ENCODE results near the gene TRIM28. TPM values are rescaled to one million over a fixed set of nuclear protein-coding genes. Genes with fewer than 3 reads are reported as not detected.
"Not testable (repeated sequence)": the region's sequence is repeated elsewhere in the genome, so short reads cannot be mapped to it uniquely, and the experiment has no call there.

Gene TRIM28
- polyA plus RNA-seq, 1 donor from 2014 or later = 256 TPM

- Histone ChIP-seq H3K4me3 (ENCODE audit: low read length) (peak overlapping the region; percentile 68), H2AFZ (ENCODE audit: low read depth, low read length) (no peak overlapping the region)
These were observed 43.6 kb upstream of the TRIM28 start for GRCh38 chr19:58500242-58500641.

GRCh38 chr19:58507602-58508223 is 36.2 kb upstream of the TRIM28 start:
- H3K4me2 ChIP-seq (ENCODE audit: low read length); H3K9me2 ChIP-seq (ENCODE audit: insufficient read depth, low read length); H3K27ac ChIP-seq (ENCODE audit: low read length); H4K20me1 ChIP-seq (ENCODE audit: insufficient read depth); H3K9ac ChIP-seq (ENCODE audit: low read length); H3K27me3 ChIP-seq (ENCODE audit: insufficient read depth, low read depth, low read length); H3F3A ChIP-seq (ENCODE audit: insufficient read depth, low read length, poor library complexity, severe bottlenecking); H3K4me3 ChIP-seq (ENCODE audit: low read length); H3K9me3 ChIP-seq (ENCODE audit: low read length); H2AFZ ChIP-seq (ENCODE audit: low read depth, low read length); H3K36me3 ChIP-seq (ENCODE audit: insufficient read depth, low read length); H3K79me2 ChIP-seq (replicated peaks; ENCODE audit: insufficient read depth, low read length): not testable (repeated sequence)

More at GRCh38 chr19:58500242-58500641, 43.6 kb upstream of the TRIM28 start:
- TF ChIP-seq RAD21 (conservative IDR thresholded peaks at IDR 0.05) = no peak
- TF ChIP-seq TAF1 (IDR thresholded peaks at IDR 0.05; ENCODE audit: low read depth) = no peak
- TF ChIP-seq POLR2AphosphoS5 (IDR thresholded peaks at IDR 0.05) = no peak
- TF ChIP-seq SMC3 (conservative IDR thresholded peaks at IDR 0.05; ENCODE audit: poor library complexity) = no peak
- TF ChIP-seq, protein P1, sequence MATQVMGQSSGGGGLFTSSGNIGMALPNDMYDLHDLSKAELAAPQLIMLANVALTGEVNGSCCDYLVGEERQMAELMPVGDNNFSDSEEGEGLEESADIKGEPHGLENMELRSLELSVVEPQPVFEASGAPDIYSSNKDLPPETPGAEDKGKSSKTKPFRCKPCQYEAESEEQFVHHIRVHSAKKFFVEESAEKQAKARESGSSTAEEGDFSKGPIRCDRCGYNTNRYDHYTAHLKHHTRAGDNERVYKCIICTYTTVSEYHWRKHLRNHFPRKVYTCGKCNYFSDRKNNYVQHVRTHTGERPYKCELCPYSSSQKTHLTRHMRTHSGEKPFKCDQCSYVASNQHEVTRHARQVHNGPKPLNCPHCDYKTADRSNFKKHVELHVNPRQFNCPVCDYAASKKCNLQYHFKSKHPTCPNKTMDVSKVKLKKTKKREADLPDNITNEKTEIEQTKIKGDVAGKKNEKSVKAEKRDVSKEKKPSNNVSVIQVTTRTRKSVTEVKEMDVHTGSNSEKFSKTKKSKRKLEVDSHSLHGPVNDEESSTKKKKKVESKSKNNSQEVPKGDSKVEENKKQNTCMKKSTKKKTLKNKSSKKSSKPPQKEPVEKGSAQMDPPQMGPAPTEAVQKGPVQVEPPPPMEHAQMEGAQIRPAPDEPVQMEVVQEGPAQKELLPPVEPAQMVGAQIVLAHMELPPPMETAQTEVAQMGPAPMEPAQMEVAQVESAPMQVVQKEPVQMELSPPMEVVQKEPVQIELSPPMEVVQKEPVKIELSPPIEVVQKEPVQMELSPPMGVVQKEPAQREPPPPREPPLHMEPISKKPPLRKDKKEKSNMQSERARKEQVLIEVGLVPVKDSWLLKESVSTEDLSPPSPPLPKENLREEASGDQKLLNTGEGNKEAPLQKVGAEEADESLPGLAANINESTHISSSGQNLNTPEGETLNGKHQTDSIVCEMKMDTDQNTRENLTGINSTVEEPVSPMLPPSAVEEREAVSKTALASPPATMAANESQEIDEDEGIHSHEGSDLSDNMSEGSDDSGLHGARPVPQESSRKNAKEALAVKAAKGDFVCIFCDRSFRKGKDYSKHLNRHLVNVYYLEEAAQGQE (IDR thresholded peaks at IDR 0.05; ENCODE audit: borderline replicate concordance) = no peak
- TF ChIP-seq EP300 (conservative IDR thresholded peaks at IDR 0.05; ENCODE audit: poor library complexity, severe bottlenecking) = no peak
- TF ChIP-seq, protein P2, sequence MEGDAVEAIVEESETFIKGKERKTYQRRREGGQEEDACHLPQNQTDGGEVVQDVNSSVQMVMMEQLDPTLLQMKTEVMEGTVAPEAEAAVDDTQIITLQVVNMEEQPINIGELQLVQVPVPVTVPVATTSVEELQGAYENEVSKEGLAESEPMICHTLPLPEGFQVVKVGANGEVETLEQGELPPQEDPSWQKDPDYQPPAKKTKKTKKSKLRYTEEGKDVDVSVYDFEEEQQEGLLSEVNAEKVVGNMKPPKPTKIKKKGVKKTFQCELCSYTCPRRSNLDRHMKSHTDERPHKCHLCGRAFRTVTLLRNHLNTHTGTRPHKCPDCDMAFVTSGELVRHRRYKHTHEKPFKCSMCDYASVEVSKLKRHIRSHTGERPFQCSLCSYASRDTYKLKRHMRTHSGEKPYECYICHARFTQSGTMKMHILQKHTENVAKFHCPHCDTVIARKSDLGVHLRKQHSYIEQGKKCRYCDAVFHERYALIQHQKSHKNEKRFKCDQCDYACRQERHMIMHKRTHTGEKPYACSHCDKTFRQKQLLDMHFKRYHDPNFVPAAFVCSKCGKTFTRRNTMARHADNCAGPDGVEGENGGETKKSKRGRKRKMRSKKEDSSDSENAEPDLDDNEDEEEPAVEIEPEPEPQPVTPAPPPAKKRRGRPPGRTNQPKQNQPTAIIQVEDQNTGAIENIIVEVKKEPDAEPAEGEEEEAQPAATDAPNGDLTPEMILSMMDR (IDR thresholded peaks at IDR 0.05; ENCODE audit: poor library complexity, severe bottlenecking) = no peak
- TF ChIP-seq EZH2 (IDR thresholded peaks at IDR 0.05; ENCODE audit: borderline replicate concordance, insufficient read depth, low read length, poor library complexity, severe bottlenecking) = no peak
- no peak for TF ChIP-seq MXI1 (conservative IDR thresholded peaks at IDR 0.05; ENCODE audit: poor library complexity, severe bottlenecking)
- Histone ChIP-seq H3K9me3 (ENCODE audit: low read length) (no peaks in the 10 kb centered on the region), H3K36me3 (ENCODE audit: insufficient read depth, low read length) (no peaks in the 10 kb centered on the region), H3K4me2 (ENCODE audit: low read length) (no peak overlapping the region), H3K27me3 (ENCODE audit: insufficient read depth, low read depth, low read length) (no peaks in the 10 kb centered on the region), H4K20me1 (ENCODE audit: insufficient read depth) (no peaks in the 10 kb centered on the region), H3K9ac (ENCODE audit: low read length) (no peak overlapping the region), H3K9me2 (ENCODE audit: insufficient read depth, low read length) (no peaks in the 10 kb centered on the region), H3K79me2 (replicated peaks; ENCODE audit: insufficient read depth, low read length) (no peaks in the 10 kb centered on the region), H3K27ac (ENCODE audit: low read length) (no peak overlapping the region), H3F3A (ENCODE audit: insufficient read depth, low read length, poor library complexity, severe bottlenecking) (no peaks in the 10 kb centered on the region)

DNA sequence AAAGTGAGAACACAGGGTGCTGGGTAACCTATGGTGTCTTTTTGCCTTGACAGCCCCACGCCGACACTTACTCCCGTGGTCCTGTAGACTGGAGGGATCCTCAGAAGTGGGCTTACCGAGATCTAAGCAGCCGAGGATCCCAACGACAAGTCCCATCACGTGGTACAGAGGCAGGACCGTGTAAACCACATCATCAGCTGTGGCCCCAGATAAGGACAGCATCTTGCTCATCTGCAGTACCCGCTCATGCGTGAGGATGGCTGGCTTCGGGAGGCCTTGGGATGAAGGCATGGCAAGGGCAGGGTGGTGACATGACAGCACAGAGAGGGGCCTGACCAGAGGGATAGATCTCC is 34.2 kb upstream of the TRIM28 start:
- no peak overlapping the region for H2AFZ ChIP-seq (ENCODE audit: low read depth, low read length)
- H3K9me3 ChIP-seq (ENCODE audit: low read length) = no peaks in the 10 kb centered on the region
- TF ChIP-seq, protein P2 (IDR thresholded peaks at IDR 0.05; ENCODE audit: poor library complexity, severe bottlenecking) = no peak
- TF ChIP-seq, protein P1 (IDR thresholded peaks at IDR 0.05; ENCODE audit: borderline replicate concordance) = no peak
- TF ChIP-seq POLR2AphosphoS5 (IDR thresholded peaks at IDR 0.05) = no peak
- TF ChIP-seq EZH2 (IDR thresholded peaks at IDR 0.05; ENCODE audit: borderline replicate concordance, insufficient read depth, low read length, poor library complexity, severe bottlenecking) = no peak
- no peak for TF ChIP-seq EP300 (conservative IDR thresholded peaks at IDR 0.05; ENCODE audit: poor library complexity, severe bottlenecking)

More for the DNA sequence above, 34.2 kb upstream of the TRIM28 start:
- Histone ChIP-seq H3F3A (ENCODE audit: insufficient read depth, low read length, poor library complexity, severe bottlenecking) (no peaks in the 10 kb centered on the region), H3K79me2 (replicated peaks; ENCODE audit: insufficient read depth, low read length) (no peaks in the 10 kb centered on the region), H3K36me3 (ENCODE audit: insufficient read depth, low read length) (no peaks in the 10 kb centered on the region), H3K4me2 (ENCODE audit: low read length) (no peak overlapping the region), H3K27me3 (ENCODE audit: insufficient read depth, low read depth, low read length) (no peaks in the 10 kb centered on the region), H3K9me2 (ENCODE audit: insufficient read depth, low read length) (no peaks in the 10 kb centered on the region), H3K9ac (ENCODE audit: low read length) (no peak overlapping the region), H3K4me3 (ENCODE audit: low read length) (no peak overlapping the region), H4K20me1 (ENCODE audit: insufficient read depth) (no peaks in the 10 kb centered on the region), H3K27ac (ENCODE audit: low read length) (no peak overlapping the region)
